ENCODE results near the gene KLRG1. TPM values are rescaled to one million over a fixed set of nuclear protein-coding genes. Genes with fewer than 3 reads are reported as not detected.

The KLRG1 gene
- total RNA-seq, 1 experiment from 2014 or later = 0.38 TPM

GRCh38 chr12:9048930-9049329 is 59.6 kb downstream of the KLRG1 start:
- no peak for TF ChIP-seq CTCF (IDR thresholded peaks at IDR 0.05; ENCODE audit: unreplicated experiment)
- Mint-ChIP-seq H3K27ac (ENCODE audit: unreplicated experiment) (no peak overlapping the region), H3K36me3 (ENCODE audit: insufficient read depth, unreplicated experiment) (no peaks in the 10 kb centered on the region), H3K27me3 (ENCODE audit: unreplicated experiment) (peaks cover 30% of the 10 kb centered on the region), H3K9me3 (ENCODE audit: low read depth, unreplicated experiment) (no peaks in the 10 kb centered on the region), H3K4me1 (ENCODE audit: low read depth, unreplicated experiment) (no peaks in the 10 kb centered on the region), H3K4me3 (ENCODE audit: low read depth, unreplicated experiment) (no peak overlapping the region)
- intact Hi-C loops (cut with micrococcal nuclease; ENCODE audit: unreplicated experiment) = loop anchor here (1.0 to 10.0 kb wide), 4 partner anchors 274 to 507 kb away; partner anchors contain the start of gene CLEC4E
- BruUV-seq (replicated peaks) = no TSS peak
- CTCF ChIA-PET = interaction anchor here (0.7 to 2.1 kb wide), 6 partner anchors 10 to 505 kb away, joined by 3 to 17 read pairs (median 6); partner anchors contain the start of gene M6PR
- no peak for DNase-seq

- Mint-ChIP-seq H3K4me3 (ENCODE audit: low read depth, unreplicated experiment) (no peak overlapping the region), H3K9me3 (ENCODE audit: low read depth, unreplicated experiment) (no peaks in the 10 kb centered on the region), H3K4me1 (ENCODE audit: low read depth, unreplicated experiment) (no peaks in the 10 kb centered on the region), H3K36me3 (ENCODE audit: insufficient read depth, unreplicated experiment) (no peaks in the 10 kb centered on the region), H3K27ac (ENCODE audit: unreplicated experiment) (no peak overlapping the region), H3K27me3 (ENCODE audit: unreplicated experiment) (peaks cover 37% of the 10 kb centered on the region)
- intact Hi-C loops (cut with micrococcal nuclease; ENCODE audit: unreplicated experiment) = loop anchor here (1.0 to 10.0 kb wide), 4 partner anchors 275 to 507 kb away; partner anchors contain the start of gene CLEC4E
- CTCF ChIA-PET = interaction anchor here (0.5 to 2.1 kb wide), 9 partner anchors 11 to 690 kb away, joined by 3 to 17 read pairs (median 6); partner anchors contain the start of gene M6PR
- BruUV-seq (replicated peaks) = no TSS peak
- peak; percentile 60 for TF ChIP-seq CTCF (IDR thresholded peaks at IDR 0.05; ENCODE audit: unreplicated experiment)
- peak; percentile 46 for DNase-seq
These were observed 60.3 kb downstream of the KLRG1 start for GRCh38 chr12:9049520-9050133.

- CTCF ChIA-PET = interaction anchor here (0.9 to 2.1 kb wide), 5 partner anchors 10 to 507 kb away, joined by 4 to 14 read pairs (median 7); partner anchors contain the start of gene M6PR
- intact Hi-C loops (cut with micrococcal nuclease; ENCODE audit: unreplicated experiment) = no loop called here
- BruUV-seq (replicated peaks) = no TSS peak
- Mint-ChIP-seq H3K4me1 (ENCODE audit: low read depth, unreplicated experiment) (no peaks in the 10 kb centered on the region), H3K27me3 (ENCODE audit: unreplicated experiment) (peaks cover 45% of the 10 kb centered on the region), H3K36me3 (ENCODE audit: insufficient read depth, unreplicated experiment) (no peaks in the 10 kb centered on the region), H3K4me3 (ENCODE audit: low read depth, unreplicated experiment) (no peak overlapping the region), H3K9me3 (ENCODE audit: low read depth, unreplicated experiment) (no peaks in the 10 kb centered on the region), H3K27ac (ENCODE audit: unreplicated experiment) (no peak overlapping the region)
- no peak for DNase-seq
- TF ChIP-seq CTCF (IDR thresholded peaks at IDR 0.05; ENCODE audit: unreplicated experiment) = no peak
These were observed 61.3 kb downstream of the KLRG1 start for GRCh38 chr12:9050521-9051157.

GRCh38 chr12:9051158-9051550 is 61.8 kb downstream of the KLRG1 start:
- Mint-ChIP-seq H3K36me3 (ENCODE audit: insufficient read depth, unreplicated experiment) (no peaks in the 10 kb centered on the region), H3K27me3 (ENCODE audit: unreplicated experiment) (peaks cover 50% of the 10 kb centered on the region), H3K9me3 (ENCODE audit: low read depth, unreplicated experiment) (no peaks in the 10 kb centered on the region), H3K27ac (ENCODE audit: unreplicated experiment) (no peak overlapping the region), H3K4me1 (ENCODE audit: low read depth, unreplicated experiment) (no peaks in the 10 kb centered on the region), H3K4me3 (ENCODE audit: low read depth, unreplicated experiment) (no peak overlapping the region)
- TF ChIP-seq CTCF (IDR thresholded peaks at IDR 0.05; ENCODE audit: unreplicated experiment) = no peak
- BruUV-seq (replicated peaks) = no TSS peak
- CTCF ChIA-PET = interaction anchor here (2.1 kb wide), 1 partner anchor 13 kb away, joined by 14 read pairs; no protein-coding TSS in a partner anchor
- intact Hi-C loops (cut with micrococcal nuclease; ENCODE audit: unreplicated experiment) = no loop called here
- DNase-seq = no peak

Measured in Calu3 (cell line).